ENCODE results near the gene ELMO1. TPM values are rescaled to one million over a fixed set of nuclear protein-coding genes. Genes with fewer than 3 reads are reported as not detected.

The ELMO1 gene
- total and polyA plus RNA-seq, 12 donors: 7.5 to 46.8 (median 14.9) TPM

GRCh38 chr7:36951257-36951697, 497.4 kb downstream of the ELMO1 start:
- intact Hi-C loops (cut with DNase I): no loop called here
- Histone ChIP-seq H3K27me3 (no peaks in the 10 kb centered on the region), H3K4me1 (replicated peaks in 1 of 2) (peaks cover 0 to 4% of the 10 kb centered on the region in 2 donors), H3K36me3 (replicated peaks in 1 of 2) (no peaks in the 10 kb centered on the region), H3K4me3 (no peak overlapping the region), H3K9me3 (replicated peaks in 1 of 3) (no peaks in the 10 kb centered on the region), H3K27ac (no peak overlapping the region)
- TF ChIP-seq, protein P1, sequence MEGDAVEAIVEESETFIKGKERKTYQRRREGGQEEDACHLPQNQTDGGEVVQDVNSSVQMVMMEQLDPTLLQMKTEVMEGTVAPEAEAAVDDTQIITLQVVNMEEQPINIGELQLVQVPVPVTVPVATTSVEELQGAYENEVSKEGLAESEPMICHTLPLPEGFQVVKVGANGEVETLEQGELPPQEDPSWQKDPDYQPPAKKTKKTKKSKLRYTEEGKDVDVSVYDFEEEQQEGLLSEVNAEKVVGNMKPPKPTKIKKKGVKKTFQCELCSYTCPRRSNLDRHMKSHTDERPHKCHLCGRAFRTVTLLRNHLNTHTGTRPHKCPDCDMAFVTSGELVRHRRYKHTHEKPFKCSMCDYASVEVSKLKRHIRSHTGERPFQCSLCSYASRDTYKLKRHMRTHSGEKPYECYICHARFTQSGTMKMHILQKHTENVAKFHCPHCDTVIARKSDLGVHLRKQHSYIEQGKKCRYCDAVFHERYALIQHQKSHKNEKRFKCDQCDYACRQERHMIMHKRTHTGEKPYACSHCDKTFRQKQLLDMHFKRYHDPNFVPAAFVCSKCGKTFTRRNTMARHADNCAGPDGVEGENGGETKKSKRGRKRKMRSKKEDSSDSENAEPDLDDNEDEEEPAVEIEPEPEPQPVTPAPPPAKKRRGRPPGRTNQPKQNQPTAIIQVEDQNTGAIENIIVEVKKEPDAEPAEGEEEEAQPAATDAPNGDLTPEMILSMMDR (IDR thresholded peaks at IDR 0.05): no peak
- TF ChIP-seq POLR2A (IDR thresholded peaks at IDR 0.05): no peak
- 78 to 90% (median 82%) methylated on average over 3 of the region's 3 CpGs for WGBS, 4 donors
- DNase-seq: no peak

GRCh38 chr7:36949711-36950600, 498.7 kb downstream of the ELMO1 start:
- intact Hi-C loops (cut with DNase I): no loop called here
- H3K36me3 ChIP-seq (replicated peaks in 1 of 2): no peaks in the 10 kb centered on the region
- no peaks in the 10 kb centered on the region for H3K27me3 ChIP-seq
- DNase-seq: peak; percentile 30 to 62 (median 34)
- 73 to 76% (median 75%) methylated on average over 8 of the region's 8 CpGs for WGBS, 4 donors
- no peaks in the 10 kb centered on the region for H3K9me3 ChIP-seq (replicated peaks in 1 of 3)
- peaks cover 0 to 4% of the 10 kb centered on the region in 2 donors for H3K4me1 ChIP-seq (replicated peaks in 1 of 2)
- H3K27ac ChIP-seq: no peak overlapping the region
- H3K4me3 ChIP-seq: no peak overlapping the region
- TF ChIP-seq POLR2A (IDR thresholded peaks at IDR 0.05): no peak

DNA sequence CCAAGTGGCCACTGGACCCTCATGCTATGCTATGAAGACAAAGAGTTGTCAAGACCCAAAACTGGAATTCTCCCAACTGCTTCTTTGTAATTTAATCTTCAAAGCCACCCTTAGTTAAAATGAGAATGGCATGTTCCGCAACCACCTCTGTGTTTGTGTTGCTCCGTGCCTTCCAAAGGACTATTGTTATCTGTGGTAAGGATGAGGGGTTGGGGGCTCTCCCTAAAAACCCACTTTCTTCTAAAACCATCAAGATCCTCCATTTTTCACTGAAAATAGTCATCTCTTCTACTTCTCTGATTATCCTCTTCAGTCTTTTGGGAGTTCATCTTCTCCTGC, 502.3 kb downstream of the ELMO1 start:
- TF ChIP-seq, protein P1 (IDR thresholded peaks at IDR 0.05): no peak
- TF ChIP-seq POLR2A (IDR thresholded peaks at IDR 0.05): no peak
- WGBS, 4 donors: 85 to 92% (median 88%) methylated on average over 2 of the region's 2 CpGs
- Histone ChIP-seq H3K27me3 (no peaks in the 10 kb centered on the region), H3K36me3 (replicated peaks in 1 of 2) (no peaks in the 10 kb centered on the region), H3K27ac (no peak overlapping the region), H3K4me3 (no peak overlapping the region), H3K9me3 (replicated peaks in 1 of 3) (no peaks in the 10 kb centered on the region), H3K4me1 (replicated peaks in 1 of 2) (peaks cover 0 to 4% of the 10 kb centered on the region in 2 donors)
- DNase-seq: no peak
- intact Hi-C loops (cut with DNase I): no loop called here

DNA sequence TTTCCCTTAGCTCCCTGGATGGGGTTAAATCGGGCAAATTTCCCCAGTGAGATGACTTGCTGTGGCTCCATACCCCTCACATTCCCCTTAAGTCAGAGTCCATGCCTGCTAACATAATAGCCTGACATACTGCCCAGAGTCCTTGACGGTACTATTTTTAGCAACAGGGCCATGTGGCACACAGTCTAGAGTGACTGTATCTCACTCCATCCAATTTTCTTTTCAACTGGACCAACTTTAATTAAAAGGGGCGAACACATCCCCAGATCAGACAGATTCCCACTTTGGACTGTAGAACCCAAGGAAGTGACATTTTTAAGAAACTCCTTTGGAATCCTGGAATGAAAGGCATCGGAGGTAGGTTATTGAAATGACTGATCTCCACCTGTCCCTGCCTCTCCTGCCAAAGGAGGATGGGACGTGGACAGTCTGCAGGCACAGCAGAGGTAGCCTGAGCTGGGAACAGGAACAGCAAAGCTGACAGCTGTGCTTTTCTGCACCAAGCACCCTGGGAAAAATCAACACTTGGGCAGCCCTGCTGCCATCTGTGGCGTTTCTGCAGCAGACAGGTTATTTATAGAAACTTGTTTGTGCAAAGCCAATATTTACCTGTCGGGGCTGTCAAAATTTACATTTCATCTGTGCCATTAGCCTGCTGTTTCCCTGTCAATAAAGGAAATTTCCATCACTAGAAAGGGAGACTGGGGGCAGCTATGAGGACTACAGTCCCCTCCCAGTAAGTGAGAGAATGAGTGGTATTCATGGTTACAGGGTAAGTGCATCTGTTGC, 502.9 kb downstream of the ELMO1 start:
- Histone ChIP-seq H3K27me3 (no peaks in the 10 kb centered on the region), H3K36me3 (replicated peaks in 1 of 2) (no peaks in the 10 kb centered on the region), H3K4me1 (replicated peaks in 1 of 2) (peaks cover 0 to 4% of the 10 kb centered on the region in 2 donors), H3K9me3 (replicated peaks in 1 of 3) (no peaks in the 10 kb centered on the region), H3K4me3 (no peak overlapping the region), H3K27ac (no peak overlapping the region)
- TF ChIP-seq, protein P1 (IDR thresholded peaks at IDR 0.05): no peak
- no peak for TF ChIP-seq POLR2A (IDR thresholded peaks at IDR 0.05)
- intact Hi-C loops (cut with DNase I): no loop called here
- DNase-seq: no peak
- WGBS, 4 donors: 49 to 56% (median 51%) methylated on average over 7 of the region's 7 CpGs

Measured in adrenal gland (tissue), 12 donors.